ENCODE data around the gene STK32B. TPM values are rescaled to one million over a fixed set of nuclear protein-coding genes. Genes with fewer than 3 reads are reported as not detected.

Gene STK32B
- total and polyA plus RNA-seq, 2 of the 8 experiments (the other 6 are each of a cell fraction or from before 2014, with no cell fraction given) = 2.3 to 2.5 TPM

GRCh38 chr4:5420266-5420665, 369.0 kb downstream of the STK32B start:
- POLR2A ChIA-PET (ENCODE audit: partially characterized antibody) = no interaction called here
- no peaks in the 10 kb centered on the region for H3K79me2 ChIP-seq (ENCODE audit: control insufficient read depth in 1 of 2, insufficient read depth in 2 of 2, low read length in 2 of 2)
- H2BK20ac ChIP-seq (ENCODE audit: low read length) = no peak overlapping the region
- FAIRE-seq (no peak), DNase-seq (ENCODE audit: low read depth in 1 of 2, low spot score in 2 of 2) (no peak)
- no peak overlapping the region for H3K18ac ChIP-seq (ENCODE audit: extremely low read depth, low read length)
- no peak overlapping the region for H4K91ac ChIP-seq (replicated peaks; ENCODE audit: insufficient read length, low read length)
- no peak overlapping the region for H3K9ac ChIP-seq (replicated peaks in 1 of 4; ENCODE audit: extremely low read depth in 1 of 4, low read depth in 3 of 4, low read length in 3 of 4)
- H3K4me1 ChIP-seq (replicated peaks in 1 of 4; ENCODE audit: control insufficient read depth in 3 of 4, insufficient read depth in 4 of 4, low read length in 3 of 4) = no peaks in the 10 kb centered on the region; a peak in 1 of 7 replicates
- H2BK120ac ChIP-seq (replicated peaks; ENCODE audit: low read depth, low read length) = no peak overlapping the region
- H4K8ac ChIP-seq (ENCODE audit: extremely low read depth, insufficient read depth, low read length) = no peak overlapping the region; the same call in 1 of the 2 replicates
- no peaks in the 10 kb centered on the region for H3K36me3 ChIP-seq (ENCODE audit: control insufficient read depth in 2 of 4, insufficient read depth in 4 of 4, low read length in 3 of 4)
- no peaks in the 10 kb centered on the region for H3K79me1 ChIP-seq (ENCODE audit: low read depth, low read length)
- H2BK5ac ChIP-seq (ENCODE audit: low read depth, low read length) = no peak overlapping the region
- CTCF ChIA-PET (ENCODE audit: partially characterized antibody) = interaction anchor here (0.6 kb wide), 1 partner anchor 294 kb away, joined by 3 read pairs; no protein-coding TSS in a partner anchor
- no peak overlapping the region for H2BK12ac ChIP-seq (ENCODE audit: low read depth, low read length)
- no peaks in the 10 kb centered on the region for H4K20me1 ChIP-seq (replicated peaks in 1 of 2; ENCODE audit: control insufficient read depth in 1 of 2, insufficient read depth in 2 of 2, low read length in 2 of 2)
- no peaks in the 10 kb centered on the region for H3K23me2 ChIP-seq (ENCODE audit: low read depth, low read length)
- no peak overlapping the region for H3K56ac ChIP-seq (replicated peaks; ENCODE audit: insufficient read length, low read depth, low read length)
- no peak overlapping the region for H2AFZ ChIP-seq (ENCODE audit: low read length)
- no peak overlapping the region for H2AK5ac ChIP-seq (ENCODE audit: low read depth, low read length)
- H3K23ac ChIP-seq (ENCODE audit: insufficient read length) = no peak overlapping the region
- H3K4me2 ChIP-seq (ENCODE audit: insufficient read depth in 1 of 2, low read depth in 2 of 2, low read length in 2 of 2) = no peak overlapping the region
- H3K9me3 ChIP-seq (ENCODE audit: insufficient read depth in 2 of 2, low read depth in 1 of 2, low read length in 1 of 2) = peaks cover 7 to 11% of the 10 kb centered on the region in 2 experiments; a peak in 1 of 4 replicates
- no peak overlapping the region for H4K5ac ChIP-seq (ENCODE audit: insufficient read length, low read depth, low read length)
- WGBS, 2 experiments (ENCODE audit: extremely low coverage in 1 of 2, insufficient coverage in 1 of 2, insufficient read length in 1 of 2, insufficient replicate concordance in 2 of 2, low coverage in 1 of 2, low lambda C conversion rate in 2 of 2, missing lambda C conversion rate in 1 of 2) = 92% methylated on average over 6 of the region's 6 CpGs; no CpG with 5 or more reads in 1 of the 2 experiments
- no peaks in the 10 kb centered on the region for H3K27me3 ChIP-seq (replicated peaks in 1 of 4; ENCODE audit: control insufficient read depth in 3 of 4, extremely low read depth in 1 of 4, insufficient read depth in 3 of 4, low read length in 3 of 4)
- H3K27ac ChIP-seq (ENCODE audit: low read depth, low read length) = no peak overlapping the region
- no peak overlapping the region for H3K4ac ChIP-seq (replicated peaks; ENCODE audit: insufficient read length, low read depth, low read length)
- H3K4me3 ChIP-seq (ENCODE audit: extremely low read depth in 1 of 4, insufficient read depth in 2 of 4, low read depth in 3 of 4, low read length in 4 of 4) = no peak overlapping the region
- no peak overlapping the region for H2BK15ac ChIP-seq (ENCODE audit: low read length)
- H3K14ac ChIP-seq (ENCODE audit: insufficient read length) = no peak overlapping the region
- TF ChIP-seq BCL11A (IDR thresholded peaks at IDR 0.05; ENCODE audit: low read depth in 2 of 2, low read length in 2 of 2) (no peak), JUND (IDR thresholded peaks at IDR 0.05; ENCODE audit: low read length) (no peak), E2F6 (IDR thresholded peaks at IDR 0.05) (no peak), SRF (IDR thresholded peaks at IDR 0.05; ENCODE audit: low read depth, low read length) (no peak), SIX5 (IDR thresholded peaks at IDR 0.05; ENCODE audit: low read depth, low read length) (no peak), JUN (IDR thresholded peaks at IDR 0.05; ENCODE audit: low read depth, low read length) (no peak), TAF1 (IDR thresholded peaks at IDR 0.05; ENCODE audit: low read depth, low read length) (no peak), SP4 (IDR thresholded peaks at IDR 0.05; ENCODE audit: low read length) (no peak), RNF2 (IDR thresholded peaks at IDR 0.05; ENCODE audit: borderline replicate concordance, low read depth, low read length, missing control alignments, poor library complexity, severe bottlenecking) (no peak), NRF1 (IDR thresholded peaks at IDR 0.05; ENCODE audit: low read depth, low read length) (no peak), ATF2 (IDR thresholded peaks at IDR 0.05; ENCODE audit: low read length) (no peak), BACH1 (IDR thresholded peaks at IDR 0.05; ENCODE audit: low read length) (no peak), ZNF274 (IDR thresholded peaks at IDR 0.05; ENCODE audit: borderline replicate concordance, extremely low read depth, low read length) (no peak)

Data from H1 (cell line).